22Rv1 (cell line): ENCODE data around the gene RAP2C.

ENCODE experiments used
- ZFX ChIP-seq: fragments of 450-650 bp; IDR thresholded peaks from 2 replicates; pipeline ENCODE4 v1.6.1; 2017; ENCODE audit warnings: antibody characterized with exemption, borderline replicate concordance
- TF ChIP-seq, protein P1 (sequence below): fragments of 450-650 bp; IDR thresholded peaks from 2 replicates; pipeline ENCODE4 v1.5.1; 2017; ENCODE audit warnings: mild to moderate bottlenecking

- TF ChIP-seq, protein P1, sequence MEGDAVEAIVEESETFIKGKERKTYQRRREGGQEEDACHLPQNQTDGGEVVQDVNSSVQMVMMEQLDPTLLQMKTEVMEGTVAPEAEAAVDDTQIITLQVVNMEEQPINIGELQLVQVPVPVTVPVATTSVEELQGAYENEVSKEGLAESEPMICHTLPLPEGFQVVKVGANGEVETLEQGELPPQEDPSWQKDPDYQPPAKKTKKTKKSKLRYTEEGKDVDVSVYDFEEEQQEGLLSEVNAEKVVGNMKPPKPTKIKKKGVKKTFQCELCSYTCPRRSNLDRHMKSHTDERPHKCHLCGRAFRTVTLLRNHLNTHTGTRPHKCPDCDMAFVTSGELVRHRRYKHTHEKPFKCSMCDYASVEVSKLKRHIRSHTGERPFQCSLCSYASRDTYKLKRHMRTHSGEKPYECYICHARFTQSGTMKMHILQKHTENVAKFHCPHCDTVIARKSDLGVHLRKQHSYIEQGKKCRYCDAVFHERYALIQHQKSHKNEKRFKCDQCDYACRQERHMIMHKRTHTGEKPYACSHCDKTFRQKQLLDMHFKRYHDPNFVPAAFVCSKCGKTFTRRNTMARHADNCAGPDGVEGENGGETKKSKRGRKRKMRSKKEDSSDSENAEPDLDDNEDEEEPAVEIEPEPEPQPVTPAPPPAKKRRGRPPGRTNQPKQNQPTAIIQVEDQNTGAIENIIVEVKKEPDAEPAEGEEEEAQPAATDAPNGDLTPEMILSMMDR = no peak
- no peak for TF ChIP-seq ZFX
Observed at GRCh38 chrX:132199941-132200340, 19.3 kb downstream of the RAP2C start.
